Measurements from ENCODE around the gene FKBP15.
"Not testable (repeated sequence)": the region's sequence is repeated elsewhere in the genome, so short reads cannot be mapped to it uniquely, and the experiment has no call there.

Gene FKBP15

DNA sequence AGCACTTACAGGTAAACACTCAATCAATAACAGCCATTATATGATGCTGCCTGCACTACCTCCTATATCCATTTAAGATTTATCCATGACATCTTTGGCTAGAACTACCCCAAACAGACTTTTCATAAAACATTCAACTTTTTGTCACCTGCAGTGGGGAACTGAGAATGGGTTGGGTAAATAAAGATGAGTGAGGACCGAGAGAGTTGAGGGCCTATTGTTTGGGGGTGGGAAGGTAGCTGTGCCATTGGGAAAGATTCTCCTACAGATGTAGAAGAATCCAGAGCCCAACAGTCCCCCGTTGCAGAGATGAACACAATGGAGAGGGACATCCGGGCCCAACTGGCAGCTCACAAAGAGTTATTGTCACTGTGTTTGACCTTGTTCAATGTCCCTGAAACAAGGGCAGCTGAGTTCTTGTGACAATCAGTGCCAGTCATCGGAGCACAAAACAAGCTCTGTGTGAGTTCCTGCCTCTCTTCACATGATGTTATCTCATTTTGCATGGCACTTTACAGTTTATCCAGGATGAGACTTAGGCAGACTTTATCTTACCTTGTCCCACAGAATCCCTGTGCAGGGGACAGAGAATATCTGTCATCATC is 81.8 kb downstream of the FKBP15 start:
- no peak for DNase-seq
- H3K27me3 ChIP-seq (replicated peaks; ENCODE audit: control insufficient read depth, insufficient read depth, low read length, poor library complexity, severe bottlenecking), result no peaks in the 10 kb centered on the region
- H3K36me3 ChIP-seq (ENCODE audit: control insufficient read depth, insufficient read depth, low read length), result no peaks in the 10 kb centered on the region
- no peaks in the 10 kb centered on the region for H3K4me1 ChIP-seq (ENCODE audit: control insufficient read depth, insufficient read depth, low read length, poor library complexity, severe bottlenecking)
- no peaks in the 10 kb centered on the region for H3K9me3 ChIP-seq (ENCODE audit: control insufficient read depth, low read length)
- H3K4me3 ChIP-seq (ENCODE audit: insufficient read depth, low read depth, low read length, poor library complexity, severe bottlenecking), result no peak overlapping the region
- H3K27ac ChIP-seq (ENCODE audit: insufficient read depth, low read length, poor library complexity, severe bottlenecking), result no peak overlapping the region

DNA sequence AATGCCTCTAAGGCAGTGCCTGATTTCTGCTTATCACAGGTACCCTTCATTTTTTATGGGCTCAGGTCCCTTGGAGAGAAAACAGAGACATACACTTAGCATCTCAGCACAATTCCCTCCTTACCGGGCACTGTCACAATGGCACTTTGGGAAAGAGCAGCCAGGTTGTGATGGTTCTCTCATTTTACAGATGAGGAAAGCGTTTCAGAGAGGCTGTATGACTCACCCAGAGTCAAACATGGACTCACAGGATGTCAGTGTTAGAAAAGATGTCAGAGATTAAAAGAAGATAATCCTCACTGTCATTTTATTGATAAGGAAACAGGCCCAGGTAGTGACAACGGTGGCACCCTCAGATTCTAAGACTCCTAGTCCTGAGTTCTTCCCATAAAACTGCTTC is 82.3 kb downstream of the FKBP15 start:
- no peaks in the 10 kb centered on the region for H3K27me3 ChIP-seq (replicated peaks; ENCODE audit: control insufficient read depth, insufficient read depth, low read length, poor library complexity, severe bottlenecking)
- no peak overlapping the region for H3K4me3 ChIP-seq (ENCODE audit: insufficient read depth, low read depth, low read length, poor library complexity, severe bottlenecking)
- H3K27ac ChIP-seq (ENCODE audit: insufficient read depth, low read length, poor library complexity, severe bottlenecking), result no peak overlapping the region
- no peaks in the 10 kb centered on the region for H3K9me3 ChIP-seq (ENCODE audit: control insufficient read depth, low read length)
- H3K4me1 ChIP-seq (ENCODE audit: control insufficient read depth, insufficient read depth, low read length, poor library complexity, severe bottlenecking), result no peaks in the 10 kb centered on the region
- no peaks in the 10 kb centered on the region for H3K36me3 ChIP-seq (ENCODE audit: control insufficient read depth, insufficient read depth, low read length)
- DNase-seq, result no peak

DNA sequence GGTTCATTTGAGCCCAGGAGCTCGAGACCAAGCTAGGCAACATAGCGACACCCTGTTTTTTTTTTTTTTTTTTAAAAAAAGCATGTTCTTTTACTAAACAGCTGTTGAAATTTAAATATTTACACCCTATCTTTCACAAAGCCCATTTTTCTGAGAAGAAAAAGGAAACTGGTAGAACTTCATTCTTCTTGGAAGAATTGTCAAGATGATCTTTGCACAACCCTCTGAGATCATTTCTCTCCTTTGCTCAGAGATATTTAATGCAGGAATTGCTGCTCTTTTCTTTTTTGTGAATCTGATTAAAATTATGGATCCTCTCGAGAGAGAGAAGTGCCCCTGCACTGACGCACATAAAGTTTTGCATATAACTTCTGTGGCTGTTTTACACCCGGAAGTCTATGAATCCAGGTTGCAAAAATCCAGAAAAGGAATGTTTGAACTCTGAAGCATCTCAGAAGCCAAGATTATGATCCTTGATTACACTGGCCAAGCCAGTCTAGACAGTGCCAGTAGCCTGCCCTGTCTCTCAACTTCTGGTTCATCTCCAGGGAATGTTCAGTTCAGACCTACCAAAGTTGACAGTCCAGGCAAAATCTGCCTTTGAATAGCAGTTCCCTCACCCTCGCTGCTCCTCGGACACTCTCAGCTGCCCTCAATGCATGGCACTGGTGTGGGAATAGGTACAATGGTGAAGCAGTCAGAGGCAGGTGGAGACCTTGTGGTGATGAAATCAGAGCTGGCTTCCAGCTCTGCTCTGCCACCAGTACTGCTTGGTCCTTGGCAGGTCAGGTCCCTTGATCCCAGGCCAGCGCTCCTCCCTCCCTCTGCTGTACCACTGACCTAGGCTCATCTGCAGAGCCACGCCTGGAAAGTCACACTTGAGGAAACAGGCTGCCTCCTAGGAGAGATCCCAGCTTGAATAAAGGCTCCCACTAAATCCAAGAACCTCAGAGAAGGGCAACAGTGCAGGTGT is 83.6 kb downstream of the FKBP15 start:
- no peaks in the 10 kb centered on the region for H3K36me3 ChIP-seq (ENCODE audit: control insufficient read depth, insufficient read depth, low read length)
- no peaks in the 10 kb centered on the region for H3K27me3 ChIP-seq (replicated peaks; ENCODE audit: control insufficient read depth, insufficient read depth, low read length, poor library complexity, severe bottlenecking)
- no peaks in the 10 kb centered on the region for H3K9me3 ChIP-seq (ENCODE audit: control insufficient read depth, low read length)
- no peak overlapping the region for H3K27ac ChIP-seq (ENCODE audit: insufficient read depth, low read length, poor library complexity, severe bottlenecking)
- no peaks in the 10 kb centered on the region for H3K4me1 ChIP-seq (ENCODE audit: control insufficient read depth, insufficient read depth, low read length, poor library complexity, severe bottlenecking)
- DNase-seq, result no peak
- H3K4me3 ChIP-seq (ENCODE audit: insufficient read depth, low read depth, low read length, poor library complexity, severe bottlenecking), result no peak overlapping the region

DNA sequence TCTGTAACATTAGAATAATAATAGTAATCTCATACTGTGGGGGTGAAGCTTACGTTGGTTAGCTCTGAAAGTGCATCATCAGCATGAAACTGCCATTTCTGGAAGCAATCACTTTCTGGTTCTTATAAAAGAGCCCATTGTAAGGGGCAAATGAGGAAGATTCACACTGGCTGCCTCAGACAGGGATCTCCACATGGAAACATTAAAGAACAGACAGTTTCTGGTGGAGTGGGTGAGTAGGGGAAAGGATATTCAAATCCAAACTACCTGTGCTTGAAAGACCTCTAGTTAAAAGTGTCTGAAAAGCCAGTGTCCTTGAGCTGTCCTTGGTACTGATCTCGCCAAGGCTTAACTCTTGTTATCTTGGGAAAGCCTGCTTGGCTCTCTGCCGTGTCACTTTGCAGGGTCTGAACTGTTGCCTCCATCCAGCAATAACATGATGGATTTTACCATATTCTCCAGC is 89.4 kb downstream of the FKBP15 start:
- H3K4me1 ChIP-seq (ENCODE audit: control insufficient read depth, insufficient read depth, low read length, poor library complexity, severe bottlenecking), result no peaks in the 10 kb centered on the region
- H3K4me3 ChIP-seq (ENCODE audit: insufficient read depth, low read depth, low read length, poor library complexity, severe bottlenecking), result no peak overlapping the region
- H3K27ac ChIP-seq (ENCODE audit: insufficient read depth, low read length, poor library complexity, severe bottlenecking), result no peak overlapping the region
- no peaks in the 10 kb centered on the region for H3K27me3 ChIP-seq (replicated peaks; ENCODE audit: control insufficient read depth, insufficient read depth, low read length, poor library complexity, severe bottlenecking)
- H3K36me3 ChIP-seq (ENCODE audit: control insufficient read depth, insufficient read depth, low read length), result no peaks in the 10 kb centered on the region
- no peak for DNase-seq
- H3K9me3 ChIP-seq (ENCODE audit: control insufficient read depth, low read length), result no peaks in the 10 kb centered on the region

DNA sequence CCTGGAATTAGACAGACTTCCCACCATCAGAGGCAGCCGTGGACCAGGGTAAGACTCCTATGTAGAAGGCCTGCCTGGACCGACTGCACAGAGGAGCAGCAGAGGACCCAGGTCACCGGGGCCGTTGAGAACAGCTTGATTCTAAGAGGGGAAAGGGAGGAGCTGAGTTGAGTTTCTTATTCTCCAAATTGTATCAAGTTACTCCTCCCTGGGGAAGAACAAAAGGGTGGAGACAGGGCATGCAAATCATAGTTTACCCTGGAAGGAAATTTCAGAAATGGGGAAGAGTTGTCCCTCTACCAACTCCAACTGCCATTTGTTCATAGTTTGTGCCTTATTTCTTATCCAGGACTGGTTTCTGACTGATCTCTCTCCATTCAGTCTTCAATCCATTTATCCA is 91.2 kb downstream of the FKBP15 start:
- no peaks in the 10 kb centered on the region for H3K4me1 ChIP-seq (ENCODE audit: control insufficient read depth, insufficient read depth, low read length, poor library complexity, severe bottlenecking)
- no peaks in the 10 kb centered on the region for H3K27me3 ChIP-seq (replicated peaks; ENCODE audit: control insufficient read depth, insufficient read depth, low read length, poor library complexity, severe bottlenecking)
- no peak overlapping the region for H3K27ac ChIP-seq (ENCODE audit: insufficient read depth, low read length, poor library complexity, severe bottlenecking)
- no peaks in the 10 kb centered on the region for H3K9me3 ChIP-seq (ENCODE audit: control insufficient read depth, low read length)
- DNase-seq, result no peak
- no peak overlapping the region for H3K4me3 ChIP-seq (ENCODE audit: insufficient read depth, low read depth, low read length, poor library complexity, severe bottlenecking)
- H3K36me3 ChIP-seq (ENCODE audit: control insufficient read depth, insufficient read depth, low read length), result no peaks in the 10 kb centered on the region

DNA sequence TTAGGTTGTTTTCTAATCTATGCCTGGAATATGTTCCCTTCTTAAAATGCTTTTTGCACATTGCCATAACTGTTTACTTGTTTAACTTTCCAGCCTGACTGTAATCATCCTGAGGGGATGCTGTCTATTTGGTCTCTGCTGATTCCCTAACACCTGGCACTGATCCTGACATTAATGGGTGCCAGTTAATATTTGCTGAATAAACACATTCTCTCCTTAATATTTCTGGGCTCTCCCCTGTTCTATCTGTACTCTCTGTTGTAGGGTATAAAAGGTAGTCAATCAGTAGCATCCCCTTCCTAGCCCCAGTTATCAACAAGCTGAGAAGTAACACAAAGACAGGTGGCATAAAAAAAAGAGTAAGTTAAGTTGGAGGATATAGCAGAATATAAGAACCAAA is 91.6 kb downstream of the FKBP15 start:
- no peaks in the 10 kb centered on the region for H3K9me3 ChIP-seq (ENCODE audit: control insufficient read depth, low read length)
- no peaks in the 10 kb centered on the region for H3K4me1 ChIP-seq (ENCODE audit: control insufficient read depth, insufficient read depth, low read length, poor library complexity, severe bottlenecking)
- no peaks in the 10 kb centered on the region for H3K27me3 ChIP-seq (replicated peaks; ENCODE audit: control insufficient read depth, insufficient read depth, low read length, poor library complexity, severe bottlenecking)
- no peaks in the 10 kb centered on the region for H3K36me3 ChIP-seq (ENCODE audit: control insufficient read depth, insufficient read depth, low read length)
- no peak overlapping the region for H3K27ac ChIP-seq (ENCODE audit: insufficient read depth, low read length, poor library complexity, severe bottlenecking)
- DNase-seq, result no peak
- no peak overlapping the region for H3K4me3 ChIP-seq (ENCODE audit: insufficient read depth, low read depth, low read length, poor library complexity, severe bottlenecking)

DNA sequence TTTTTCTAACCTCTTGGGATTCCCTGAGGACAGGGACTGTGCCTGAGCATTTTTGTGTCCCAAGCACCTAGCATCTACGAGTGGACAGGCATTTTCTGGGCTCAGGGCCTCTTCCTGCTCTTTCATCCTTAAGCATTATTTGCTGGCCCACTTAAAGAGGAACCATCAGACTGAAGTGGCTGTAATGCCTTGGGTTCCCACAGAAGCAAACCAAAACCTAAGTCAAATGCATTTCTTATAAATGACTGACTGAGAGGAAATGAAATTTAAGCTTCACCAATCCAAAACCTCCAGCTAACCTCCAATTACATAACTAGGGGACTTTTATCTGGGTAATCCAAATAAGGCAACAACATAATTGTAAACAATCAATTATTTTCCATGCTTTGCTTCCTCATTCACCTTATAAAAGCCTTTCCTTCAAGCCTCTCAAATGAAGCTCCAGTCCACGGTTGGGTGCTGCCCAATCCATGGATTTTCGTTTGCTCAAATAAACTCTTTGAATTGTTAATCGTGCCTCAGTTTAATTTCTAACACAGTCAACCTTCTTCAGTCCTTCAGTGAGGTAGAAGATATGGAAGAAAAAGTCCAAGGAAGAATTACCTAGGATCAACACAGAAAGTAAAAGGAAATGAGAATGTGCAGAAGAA is 95.6 kb downstream of the FKBP15 start:
- no peaks in the 10 kb centered on the region for H3K4me1 ChIP-seq (ENCODE audit: control insufficient read depth, insufficient read depth, low read length, poor library complexity, severe bottlenecking)
- no peak overlapping the region for H3K4me3 ChIP-seq (ENCODE audit: insufficient read depth, low read depth, low read length, poor library complexity, severe bottlenecking)
- H3K36me3 ChIP-seq (ENCODE audit: control insufficient read depth, insufficient read depth, low read length), result no peaks in the 10 kb centered on the region
- no peak for DNase-seq
- H3K27me3 ChIP-seq (replicated peaks; ENCODE audit: control insufficient read depth, insufficient read depth, low read length, poor library complexity, severe bottlenecking), result no peaks in the 10 kb centered on the region
- H3K27ac ChIP-seq (ENCODE audit: insufficient read depth, low read length, poor library complexity, severe bottlenecking), result no peak overlapping the region
- H3K9me3 ChIP-seq (ENCODE audit: control insufficient read depth, low read length), result no peaks in the 10 kb centered on the region

DNA sequence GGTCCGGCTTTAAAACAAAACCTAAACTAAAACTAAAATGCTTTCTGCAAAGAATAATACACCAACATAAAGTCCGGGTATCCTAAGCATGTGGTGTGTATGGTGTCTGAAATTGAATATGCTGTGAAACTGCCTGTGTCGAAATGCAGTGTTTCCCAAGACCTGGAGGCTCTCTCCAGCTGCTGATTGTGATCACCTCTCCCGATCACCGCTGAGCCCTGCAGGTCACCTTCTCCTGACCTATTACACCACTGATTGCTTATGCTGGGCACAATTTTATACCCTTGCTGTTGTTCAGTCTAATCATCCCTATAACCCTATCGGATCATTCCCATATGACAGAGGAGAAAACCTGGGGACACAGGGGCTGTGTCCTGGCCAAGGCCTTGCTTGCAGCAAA is 102.2 kb downstream of the FKBP15 start:
- DNase-seq; H3K27me3 ChIP-seq (replicated peaks; ENCODE audit: control insufficient read depth, insufficient read depth, low read length, poor library complexity, severe bottlenecking); H3K36me3 ChIP-seq (ENCODE audit: control insufficient read depth, insufficient read depth, low read length); H3K4me1 ChIP-seq (ENCODE audit: control insufficient read depth, insufficient read depth, low read length, poor library complexity, severe bottlenecking); H3K9me3 ChIP-seq (ENCODE audit: control insufficient read depth, low read length); H3K27ac ChIP-seq (ENCODE audit: insufficient read depth, low read length, poor library complexity, severe bottlenecking); H3K4me3 ChIP-seq (ENCODE audit: insufficient read depth, low read depth, low read length, poor library complexity, severe bottlenecking): not testable (repeated sequence)

Measured in effector memory CD4-positive, alpha-beta T cell (primary cell).